GM12872 (cell line): ENCODE measurements around the gene KLF11.

Source experiments
- TF ChIP-seq, protein P1 (sequence below): IDR thresholded peaks from 3 replicates; pipeline ENCODE4 v1.5.1; 2011; ENCODE audit warnings: low read depth, mild to moderate bottlenecking, low read length, moderate library complexity; ENCODE audit not compliant: insufficient read depth

KLF11 gene

DNA sequence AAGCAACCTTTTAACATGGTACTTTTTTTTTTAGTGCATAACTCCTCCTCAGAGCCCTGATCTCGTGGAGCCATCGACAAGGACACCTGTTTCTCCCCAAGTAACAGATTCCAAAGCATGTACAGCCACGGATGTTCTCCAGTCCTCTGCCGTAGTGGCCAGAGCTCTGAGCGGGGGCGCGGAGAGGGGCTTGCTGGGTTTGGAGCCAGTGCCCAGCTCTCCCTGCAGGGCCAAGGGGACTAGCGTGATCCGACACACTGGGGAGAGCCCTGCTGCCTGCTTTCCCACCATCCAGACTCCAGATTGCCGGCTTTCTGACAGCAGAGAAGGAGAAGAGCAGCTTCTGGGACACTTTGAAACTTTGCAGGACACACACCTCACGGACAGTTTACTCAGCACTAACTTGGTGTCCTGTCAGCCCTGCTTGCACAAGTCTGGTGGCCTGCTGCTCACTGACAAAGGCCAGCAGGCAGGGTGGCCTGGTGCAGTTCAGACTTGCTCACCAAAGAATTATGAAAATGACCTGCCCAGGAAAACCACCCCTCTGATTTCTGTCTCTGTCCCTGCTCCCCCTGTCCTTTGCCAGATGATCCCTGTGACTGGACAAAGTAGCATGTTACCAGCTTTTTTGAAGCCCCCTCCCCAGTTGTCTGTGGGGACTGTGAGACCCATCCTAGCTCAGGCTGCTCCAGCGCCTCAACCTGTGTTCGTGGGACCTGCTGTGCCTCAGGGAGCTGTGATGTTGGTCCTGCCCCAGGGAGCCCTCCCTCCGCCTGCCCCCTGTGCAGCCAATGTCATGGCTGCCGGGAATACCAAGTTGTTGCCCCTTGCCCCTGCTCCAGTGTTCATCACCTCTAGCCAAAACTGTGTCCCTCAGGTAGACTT is 4.5 kb downstream of the KLF11 start:
- TF ChIP-seq, protein P1, sequence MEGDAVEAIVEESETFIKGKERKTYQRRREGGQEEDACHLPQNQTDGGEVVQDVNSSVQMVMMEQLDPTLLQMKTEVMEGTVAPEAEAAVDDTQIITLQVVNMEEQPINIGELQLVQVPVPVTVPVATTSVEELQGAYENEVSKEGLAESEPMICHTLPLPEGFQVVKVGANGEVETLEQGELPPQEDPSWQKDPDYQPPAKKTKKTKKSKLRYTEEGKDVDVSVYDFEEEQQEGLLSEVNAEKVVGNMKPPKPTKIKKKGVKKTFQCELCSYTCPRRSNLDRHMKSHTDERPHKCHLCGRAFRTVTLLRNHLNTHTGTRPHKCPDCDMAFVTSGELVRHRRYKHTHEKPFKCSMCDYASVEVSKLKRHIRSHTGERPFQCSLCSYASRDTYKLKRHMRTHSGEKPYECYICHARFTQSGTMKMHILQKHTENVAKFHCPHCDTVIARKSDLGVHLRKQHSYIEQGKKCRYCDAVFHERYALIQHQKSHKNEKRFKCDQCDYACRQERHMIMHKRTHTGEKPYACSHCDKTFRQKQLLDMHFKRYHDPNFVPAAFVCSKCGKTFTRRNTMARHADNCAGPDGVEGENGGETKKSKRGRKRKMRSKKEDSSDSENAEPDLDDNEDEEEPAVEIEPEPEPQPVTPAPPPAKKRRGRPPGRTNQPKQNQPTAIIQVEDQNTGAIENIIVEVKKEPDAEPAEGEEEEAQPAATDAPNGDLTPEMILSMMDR = no peak

DNA sequence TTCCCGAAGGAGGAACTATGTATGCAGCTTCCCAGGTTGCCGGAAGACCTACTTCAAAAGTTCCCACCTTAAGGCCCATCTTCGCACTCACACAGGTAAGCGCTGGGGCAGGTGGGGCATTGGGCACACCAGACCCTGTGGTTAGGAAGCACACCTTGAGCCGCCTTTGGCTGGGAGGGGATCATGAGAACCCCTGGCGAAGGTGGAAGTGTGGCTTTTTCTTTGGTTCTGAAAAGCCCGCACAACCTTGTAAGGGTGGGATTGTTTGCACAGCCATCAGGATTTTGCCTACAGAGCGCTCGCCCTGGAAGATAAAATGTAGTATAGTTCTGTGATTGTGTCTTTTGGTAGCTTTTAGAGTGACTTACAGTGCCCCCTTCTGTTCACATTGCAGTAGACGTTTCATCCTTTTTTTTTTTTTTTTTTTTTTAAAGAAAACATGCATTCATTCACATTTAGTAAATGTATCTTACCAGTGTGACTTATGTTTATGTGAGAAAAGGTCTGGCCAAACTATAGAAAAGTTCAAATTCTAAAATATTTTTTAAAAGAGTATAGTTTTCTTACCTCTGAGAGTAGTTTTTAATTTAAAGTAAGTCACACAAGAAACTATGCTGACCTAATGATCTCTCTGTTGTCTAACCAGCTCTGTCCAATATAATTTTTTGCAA is 5.3 kb downstream of the KLF11 start:
- TF ChIP-seq, protein P1 = peak; percentile 61

DNA sequence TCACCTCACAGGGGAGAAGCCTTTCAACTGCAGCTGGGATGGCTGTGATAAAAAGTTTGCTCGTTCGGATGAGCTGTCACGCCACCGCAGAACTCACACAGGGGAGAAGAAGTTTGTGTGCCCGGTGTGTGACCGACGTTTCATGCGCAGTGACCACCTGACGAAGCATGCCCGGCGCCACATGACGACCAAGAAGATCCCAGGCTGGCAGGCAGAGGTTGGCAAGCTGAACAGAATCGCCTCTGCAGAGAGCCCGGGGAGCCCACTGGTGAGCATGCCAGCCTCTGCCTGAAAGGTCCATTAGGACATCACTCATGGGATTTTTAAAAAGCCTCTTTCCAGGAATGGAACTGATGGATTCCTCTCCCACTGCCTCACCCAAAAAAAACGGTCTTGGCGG is 8.9 kb downstream of the KLF11 start:
- TF ChIP-seq, protein P1 = no peak

DNA sequence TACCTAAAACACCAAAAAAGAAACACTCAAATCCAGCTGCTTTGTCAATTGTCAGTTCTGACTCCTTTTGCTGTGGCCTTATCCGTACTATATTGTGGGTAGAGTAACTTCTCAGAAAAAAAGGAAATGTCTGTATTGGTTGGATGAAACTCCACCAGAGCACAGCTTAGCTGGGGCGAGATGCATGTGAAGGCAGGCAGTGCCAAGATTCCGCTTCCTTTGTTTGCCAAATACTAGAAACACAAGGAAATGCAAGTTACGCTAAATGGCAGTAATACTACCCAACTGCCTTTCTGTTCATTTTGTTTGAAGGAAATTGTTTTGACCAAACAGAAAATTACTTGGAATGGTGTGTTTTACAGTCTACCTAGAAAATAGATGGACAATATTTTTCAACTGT is 10.0 kb downstream of the KLF11 start:
- TF ChIP-seq, protein P1 = no peak

DNA sequence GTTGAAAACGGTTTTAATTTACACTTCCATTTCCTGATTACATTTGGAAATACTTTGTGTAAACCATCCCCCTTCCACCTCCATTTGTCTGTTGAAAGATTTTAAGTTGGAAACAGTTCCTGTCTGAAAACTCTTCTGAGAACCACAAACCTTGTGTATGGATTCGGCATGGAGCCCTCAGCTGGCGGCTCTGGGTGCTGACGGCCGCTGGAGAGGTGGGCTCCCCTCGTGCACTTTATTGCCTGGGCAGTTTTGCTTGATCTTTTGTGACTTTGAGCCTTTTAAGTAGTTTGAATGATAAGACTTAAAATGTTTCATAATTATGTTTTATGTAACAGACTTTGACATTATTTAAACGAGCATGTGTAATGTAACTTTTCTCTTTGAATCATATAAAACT is 11.1 kb downstream of the KLF11 start:
- TF ChIP-seq, protein P1 = no peak

DNA sequence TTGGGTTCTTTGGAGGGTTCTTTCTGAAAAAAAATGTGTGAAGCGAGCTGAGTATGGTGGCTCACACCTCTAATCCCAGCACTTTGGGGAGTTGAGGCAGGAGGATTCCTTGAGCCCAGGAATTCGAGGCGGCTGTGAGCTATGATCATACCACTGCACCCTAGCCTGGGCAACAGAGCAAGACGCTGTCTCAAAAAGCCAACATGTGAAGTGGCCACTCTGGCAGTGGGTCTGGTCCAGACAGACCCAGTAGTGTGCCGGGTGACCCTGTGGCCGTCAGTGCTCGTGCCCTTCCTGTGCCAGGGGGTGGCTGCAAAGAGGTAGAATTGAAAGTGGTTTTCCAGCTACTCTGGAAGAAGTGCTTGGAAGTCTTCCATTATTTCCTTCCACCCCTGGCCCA is 11.6 kb downstream of the KLF11 start:
- TF ChIP-seq, protein P1 = no peak

DNA sequence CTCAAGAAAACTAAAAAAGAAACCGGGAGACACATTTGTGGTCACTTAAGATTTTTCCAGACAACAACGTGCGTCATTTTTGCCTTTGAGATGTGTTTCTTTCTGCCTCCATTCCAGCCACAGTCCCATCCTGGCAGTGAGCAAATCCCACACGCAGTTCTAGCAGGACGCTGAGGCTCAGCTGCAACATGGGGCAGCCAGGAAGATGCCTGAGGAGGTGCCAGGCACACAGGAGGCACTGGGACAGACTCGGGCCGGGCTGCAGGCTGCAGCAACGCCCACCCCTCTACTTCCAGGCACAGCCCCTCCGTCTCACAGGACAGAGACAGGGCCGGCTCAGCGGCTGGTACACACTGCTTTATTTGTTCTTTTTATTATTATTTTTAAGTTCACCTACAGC is 13.1 kb downstream of the KLF11 start:
- TF ChIP-seq, protein P1 = no peak
